HUDEP-2 (cell line): ENCODE data around the gene LSS.

Experiments
- DNase-seq, 76 experiments: peaks; one replicate each; lab custom pipeline; 2025; ENCODE audit not compliant: unreplicated experiment in 76 of 76; lab: John Stamatoyannopoulos, UW

LSS gene

DNA sequence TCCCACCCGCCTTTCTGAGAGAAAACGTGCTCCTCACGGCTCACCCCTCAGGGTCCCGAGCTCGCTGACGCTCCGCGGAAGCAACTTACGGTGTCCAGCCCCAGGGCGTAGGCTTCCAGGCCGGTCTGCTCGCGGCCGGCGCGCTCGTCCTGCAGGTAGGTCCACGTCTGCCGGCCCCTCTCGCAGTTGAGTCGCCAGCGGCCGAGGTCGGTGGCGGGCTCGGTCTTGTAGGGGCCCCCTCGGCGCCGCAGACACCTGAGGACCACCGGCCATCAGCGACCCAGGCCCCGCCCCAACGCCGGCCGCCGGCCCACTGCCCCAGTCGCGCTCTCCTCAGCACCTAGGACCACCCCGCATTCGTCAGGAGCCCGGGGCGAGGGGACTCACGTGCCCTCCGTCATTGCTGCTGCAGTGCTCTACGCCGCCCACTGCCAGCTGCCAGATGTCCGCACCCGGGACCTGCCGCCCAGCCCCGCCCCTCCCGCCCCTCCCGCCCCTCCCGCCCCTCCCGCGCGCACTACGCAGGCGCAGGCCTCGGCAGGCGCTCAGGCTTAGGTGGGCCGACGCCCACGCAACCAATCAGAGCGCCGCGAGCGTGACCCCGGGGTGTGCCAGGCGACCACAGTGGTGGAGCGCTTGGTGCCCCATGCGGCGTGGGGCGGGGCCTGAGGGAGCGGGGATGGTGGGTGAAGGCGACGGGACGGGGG, at the start of gene LSS:
TSS of gene LSS (minus strand) at position 430 of the 707 bp plus-strand sequence. CDS start at position 401, 29 bp downstream.
- peak; percentile 51 to 100 (median 99) for DNase-seq

- no peak for DNase-seq
These were observed 46.3 kb upstream of the LSS start for GRCh38 chr21:46274797-46275390.

GRCh38 chr21:46273341-46273740, 44.8 kb upstream of the LSS start:
- no peak for DNase-seq

- no peak for DNase-seq
These were observed 40.9 kb upstream of the LSS start for GRCh38 chr21:46269466-46269865.

- no peak for DNase-seq
These were observed 39.8 kb upstream of the LSS start for GRCh38 chr21:46268371-46268770.

DNA sequence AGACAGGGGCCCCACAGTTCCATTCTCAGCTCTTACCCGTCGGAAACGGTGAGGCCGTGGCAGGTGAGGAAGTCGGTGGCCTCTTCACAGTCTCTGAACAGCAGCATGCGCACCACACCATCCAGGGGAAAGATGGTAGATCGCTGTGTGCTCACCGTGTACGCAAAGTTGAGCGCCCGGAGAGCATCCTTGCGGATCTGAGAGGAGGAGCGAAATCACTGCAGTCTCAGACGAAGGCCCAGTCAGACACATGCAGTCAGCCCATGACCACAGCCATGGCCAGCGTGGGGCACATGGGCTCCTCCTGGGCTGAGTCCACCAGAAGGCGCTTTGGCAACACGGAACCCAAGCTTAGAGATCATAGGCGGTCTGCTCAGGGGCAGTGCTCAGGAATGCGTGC, 38.4 kb upstream of the LSS start:
- no peak for DNase-seq

DNA sequence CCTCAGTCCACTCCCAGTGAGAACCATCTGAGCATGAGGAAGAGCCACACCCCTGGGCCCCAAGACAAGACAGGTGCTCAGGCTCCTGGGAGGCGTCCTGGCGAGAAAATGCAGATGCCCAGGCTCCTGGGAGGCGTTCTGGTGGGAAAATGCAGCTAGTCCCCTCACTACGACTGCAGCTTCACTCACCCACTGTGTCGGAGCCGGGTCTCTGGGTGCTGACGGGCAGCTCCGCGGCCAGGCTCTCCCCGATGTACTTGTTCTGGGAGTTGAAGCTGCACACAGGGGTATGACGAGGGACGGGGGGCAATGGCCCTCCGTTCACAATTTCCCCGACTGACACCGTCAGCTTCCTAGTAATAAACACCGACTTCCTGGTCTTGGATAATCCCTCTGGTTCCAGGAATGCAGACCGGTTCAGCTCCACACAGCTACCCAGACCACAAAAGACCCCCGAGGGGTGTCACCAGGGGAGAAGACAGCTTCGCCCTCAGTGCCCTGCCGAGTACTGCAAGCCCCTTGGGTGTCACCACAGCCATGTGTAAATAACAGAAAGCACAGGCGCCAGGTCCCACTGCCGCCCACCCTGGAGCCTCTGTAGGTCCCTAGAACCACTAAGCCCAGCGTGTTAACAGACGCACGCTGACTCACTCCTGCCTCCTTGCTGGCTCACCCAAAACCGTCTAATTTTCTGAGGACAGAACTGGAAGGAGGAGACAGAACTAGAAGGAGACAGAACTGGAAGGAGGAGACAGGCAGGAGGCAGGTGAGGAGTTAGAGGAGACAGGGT, 37.4 kb upstream of the LSS start:
- no peak for DNase-seq

GRCh38 chr21:46264690-46265144, 36.1 kb upstream of the LSS start:
- DNase-seq = peak in 38 of 76 experiments; percentile 7 to 79 (median 43)

DNA sequence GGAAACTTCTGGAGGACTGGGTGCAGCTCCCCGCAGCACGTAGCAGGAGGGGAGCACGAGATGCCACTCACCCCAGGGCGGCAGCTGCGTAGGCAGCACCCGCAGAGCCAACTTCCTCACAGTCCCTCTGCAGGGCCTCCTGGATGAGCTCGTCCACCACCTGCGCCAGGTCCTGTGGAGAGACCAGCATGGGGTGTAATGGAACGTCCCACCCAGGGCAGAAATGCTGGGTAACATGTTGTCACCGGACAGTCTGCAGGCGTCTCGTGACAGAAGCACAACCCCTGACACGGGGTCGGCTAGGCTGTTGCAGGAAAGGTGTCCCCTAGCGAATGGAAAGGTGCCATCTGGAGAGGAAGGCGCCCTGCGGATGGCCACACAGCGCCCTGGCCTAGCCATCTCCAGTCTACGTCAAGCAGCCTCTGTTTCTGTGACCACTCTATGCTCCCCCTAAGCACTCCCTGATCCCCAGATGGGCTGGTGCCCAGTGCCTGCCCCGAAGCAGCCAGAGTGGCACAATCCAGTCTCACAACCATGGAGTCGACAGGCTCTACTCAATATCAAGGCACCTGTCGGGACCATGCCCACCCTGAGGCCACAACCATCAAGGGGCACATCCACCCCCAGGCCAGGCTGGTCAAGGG, 35.6 kb upstream of the LSS start:
- no peak for DNase-seq

- no peak for DNase-seq
These were observed 28.0 kb upstream of the LSS start for GRCh38 chr21:46256501-46256994.

DNA sequence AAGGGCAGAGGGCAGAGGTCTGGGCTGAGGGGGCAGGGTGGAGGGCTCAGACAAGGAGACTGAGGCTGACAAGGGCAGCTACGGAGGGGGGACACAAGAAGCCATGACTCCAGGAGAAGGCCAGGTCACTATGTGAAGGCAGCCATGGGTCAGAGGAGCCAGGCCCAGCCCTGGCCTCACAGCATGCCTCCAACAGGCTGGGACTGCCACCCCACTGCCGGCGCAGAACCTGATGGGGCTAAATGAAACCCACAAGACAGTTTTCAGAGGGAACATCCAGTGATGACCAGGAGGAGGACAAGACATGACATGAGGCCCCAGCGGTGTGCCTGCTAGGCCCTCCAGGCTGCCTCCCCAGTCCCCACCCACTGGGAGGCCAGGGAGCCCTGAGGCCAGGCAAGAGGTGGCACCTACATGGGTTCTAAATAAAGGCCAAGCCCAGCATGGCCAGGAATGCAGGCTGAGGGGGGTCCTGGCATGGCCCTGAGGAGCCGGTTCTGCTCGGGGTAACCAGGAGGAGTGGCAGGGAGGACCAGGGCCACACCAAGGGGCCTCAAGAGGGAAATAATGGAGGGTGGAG, 27.3 kb upstream of the LSS start:
- DNase-seq = no peak

DNA sequence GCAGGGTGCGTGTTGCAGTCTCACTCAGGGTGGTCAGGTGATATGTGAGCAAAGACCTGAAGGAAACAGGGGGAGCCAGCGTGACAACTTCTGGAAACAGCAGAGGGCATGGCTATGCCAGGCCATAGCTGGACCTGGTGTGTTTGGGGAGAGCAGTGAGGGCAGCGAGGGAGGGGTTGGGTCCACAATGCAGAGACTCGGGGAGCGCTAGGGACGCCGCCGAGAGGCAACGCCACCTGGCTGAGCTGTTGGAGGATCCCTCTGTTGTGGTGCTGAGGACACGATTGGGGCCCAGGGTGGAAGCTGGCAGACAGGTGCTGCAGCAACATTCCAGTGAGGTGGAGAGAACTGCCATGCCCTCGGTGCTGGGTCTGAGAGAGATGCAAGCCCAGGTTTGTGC, 26.6 kb upstream of the LSS start:
- no peak for DNase-seq

DNA sequence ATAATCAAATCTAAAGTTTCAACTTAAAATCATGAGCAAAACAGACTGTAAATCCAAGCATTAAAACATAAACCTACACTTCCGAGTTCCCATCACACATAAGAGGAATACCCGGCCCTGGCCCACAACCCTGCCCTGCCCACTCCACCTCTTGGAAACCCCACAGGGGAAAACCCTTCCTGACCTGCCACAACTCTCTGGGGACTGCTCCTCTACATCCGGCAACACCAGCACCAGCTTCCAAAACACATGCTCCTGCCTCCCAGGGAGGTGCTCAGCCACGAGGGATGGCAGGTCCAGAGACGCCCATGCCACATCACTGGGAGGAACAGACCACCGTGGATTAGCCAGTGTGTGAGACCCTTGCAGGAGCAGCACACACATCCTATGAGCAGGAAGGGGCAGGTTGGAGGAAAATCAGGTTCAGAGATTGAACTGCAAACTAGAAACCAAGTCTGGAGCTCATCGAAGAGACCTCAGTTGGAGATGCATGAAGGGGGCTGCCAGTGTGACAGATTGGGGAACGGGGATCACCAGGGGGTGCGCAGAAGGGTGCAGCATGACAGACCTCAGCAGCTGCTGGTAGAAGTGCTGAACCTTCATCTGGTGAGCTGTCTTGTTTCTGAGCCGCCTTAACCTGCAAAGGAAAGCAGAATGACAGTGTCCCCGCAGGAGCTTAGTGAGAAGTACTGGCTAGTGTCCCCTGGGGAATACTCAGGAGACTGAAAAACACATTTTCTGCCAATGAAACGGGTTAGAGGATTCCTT, 25.8 kb upstream of the LSS start:
- DNase-seq = no peak

- peak in 14 of 76 experiments; percentile 11 to 62 (median 31) for DNase-seq
These were observed 25.1 kb upstream of the LSS start for GRCh38 chr21:46253610-46254124.

- no peak for DNase-seq
These were observed 24.3 kb upstream of the LSS start for GRCh38 chr21:46252840-46253239.

DNA sequence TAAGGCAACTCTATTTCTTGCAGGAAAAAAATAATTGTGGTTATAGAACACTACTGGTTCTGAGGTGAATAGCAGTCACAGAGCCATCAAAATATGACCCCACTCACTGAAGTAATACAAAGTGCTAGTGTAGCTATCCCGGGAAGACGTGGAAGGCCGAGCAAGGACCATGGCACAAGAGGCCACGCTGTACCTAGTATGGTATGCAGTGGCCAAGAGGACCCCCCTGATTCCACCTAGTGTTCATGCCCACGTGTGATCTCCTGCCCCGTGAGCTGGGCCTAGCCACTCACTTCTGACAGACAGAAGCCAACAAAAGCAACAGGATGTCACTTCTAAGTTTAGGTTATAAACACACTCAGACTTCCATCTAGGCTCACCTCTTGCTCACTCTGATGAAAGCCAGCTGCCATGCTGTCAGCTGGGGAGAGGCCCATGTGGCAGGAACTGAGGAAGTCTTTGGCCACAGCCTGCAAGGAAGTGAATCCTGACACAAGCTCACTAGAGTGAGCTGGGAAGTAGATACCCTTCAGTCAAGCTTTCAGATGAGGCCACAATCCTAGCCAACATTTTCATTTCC, 21.7 kb upstream of the LSS start:
- DNase-seq = no peak

GRCh38 chr21:46248827-46249226, 20.3 kb upstream of the LSS start:
- DNase-seq = no peak

DNA sequence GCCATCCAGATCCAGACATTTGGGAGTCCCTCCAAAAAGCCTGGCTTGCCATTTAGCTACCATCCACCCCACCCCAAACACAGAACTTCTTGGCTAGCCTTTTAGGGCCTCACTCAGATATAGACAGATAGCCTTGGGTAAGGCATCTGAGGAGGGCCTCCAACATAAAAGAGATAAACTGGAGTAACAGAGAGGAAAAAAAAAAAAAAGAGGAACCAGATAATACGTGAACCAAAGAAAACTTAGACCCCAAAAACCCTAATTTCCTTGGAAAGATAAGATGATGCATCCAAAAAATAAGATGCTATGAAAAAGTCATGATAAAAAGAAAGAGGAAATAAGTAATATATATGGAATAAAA, 19.8 kb upstream of the LSS start:
- DNase-seq = peak in 30 of 76 experiments; percentile 11 to 68 (median 34)

GRCh38 chr21:46247699-46248421, 19.3 kb upstream of the LSS start:
- peak in 3 of 76 experiments; percentile 22 to 25 (median 23) for DNase-seq
